K562 (cell line): Measurements from ENCODE around the gene GALR3. TPM values are rescaled to one million over a fixed set of nuclear protein-coding genes. Genes with fewer than 3 reads are reported as not detected.

ENCODE experiments used
- CBX5 ChIP-seq: IDR thresholded peaks from 2 replicates; pipeline ENCODE4 v1.6.1; 2014; ENCODE audit warnings: low read depth, borderline replicate concordance
- CEBPG ChIP-seq, 3 experiments: fragments of 200-800 bp in 1 of 3; sonication (Bioruptor generic) in 1 of 3; sonication (generic) in 1 of 3; formaldehyde crosslinking in 1 of 3; IDR thresholded peaks in 2 of 3; conservative IDR thresholded peaks in 1 of 3; 2 replicates each; pipeline versions ENCODE4 v1.6.1 to v1.8.0; 2016 to 2022; ENCODE audit warnings: missing compliant biosample characterization in 2 of 3, missing genetic modification characterization in 2 of 3, mild to moderate bottlenecking in 1 of 3, missing genetic modification reagents in 1 of 3
- FOXA1 ChIP-seq: fragments of 450-650 bp; IDR thresholded peaks from 2 replicates; pipeline ENCODE4 v1.6.1; 2016; ENCODE audit warnings: mild to moderate bottlenecking, borderline replicate concordance
- MED1 ChIP-seq: sonication (generic); formaldehyde crosslinking; IDR thresholded peaks from 2 replicates; pipeline ENCODE4 v1.8.1; 2023; ENCODE audit warnings: missing genetic modification reagents, borderline replicate concordance
- MEF2A ChIP-seq: IDR thresholded peaks from 2 replicates; pipeline ENCODE4 v1.6.1; 2011; ENCODE audit warnings: low read depth, mild to moderate bottlenecking, low read length, moderate library complexity; ENCODE audit not compliant: control insufficient read depth
- NCOA6 ChIP-seq: fragments of 450-650 bp; IDR thresholded peaks from 2 replicates; pipeline ENCODE4 v1.6.1; 2017; ENCODE audit warnings: mild to moderate bottlenecking
- POLR3A ChIP-seq: IDR thresholded peaks from 2 replicates; pipeline ENCODE4 v1.6.1; 2011; ENCODE audit warnings: borderline replicate concordance, mild to moderate bottlenecking, moderate library complexity; ENCODE audit not compliant: insufficient read length, insufficient read depth; ENCODE audit errors: extremely low read depth
- RBM17 ChIP-seq: fragments of 200-400 bp; formaldehyde crosslinking; IDR thresholded peaks from 2 replicates; pipeline ENCODE4 v1.6.1; 2017; ENCODE audit warnings: low read depth, mild to moderate bottlenecking, low read length, borderline replicate concordance
- SIN3A ChIP-seq, 2 experiments: fragments of 150-350 bp in 1 of 2; IDR thresholded peaks; 2 replicates each; pipeline ENCODE4 v1.6.1; 2011 to 2016; ENCODE audit warnings: borderline replicate concordance in 2 of 2, low read depth in 2 of 2, low read length in 2 of 2, mild to moderate bottlenecking in 2 of 2, moderate library complexity in 2 of 2; ENCODE audit not compliant: control insufficient read depth in 1 of 2
- SLC30A9 ChIP-seq: fragments of 250-450 bp; sonication (Bioruptor Pico); IDR thresholded peaks from 2 replicates; pipeline ENCODE4 v1.8.0; 2022; ENCODE audit warnings: mild to moderate bottlenecking, moderate library complexity
- TBL1XR1 ChIP-seq, 2 experiments: IDR thresholded peaks; 2 replicates each; pipeline ENCODE4 v1.6.1; 2012; ENCODE audit warnings: improper control_type of control experiment in 2 of 2, low read length in 2 of 2, mild to moderate bottlenecking in 1 of 2
- TFAM ChIP-seq: fragments of 250-450 bp; sonication (Bioruptor Pico); conservative IDR thresholded peaks from 2 replicates; pipeline ENCODE4 v1.5.0; 2021; ENCODE audit warnings: mild to moderate bottlenecking, moderate library complexity
- XRCC3 ChIP-seq: fragments of 450-650 bp; IDR thresholded peaks from 2 replicates; pipeline ENCODE4 v1.6.1; 2017; ENCODE audit warnings: mild to moderate bottlenecking, moderate library complexity
- ZBTB8A ChIP-seq: fragments of 450-650 bp; IDR thresholded peaks from 2 replicates; pipeline ENCODE4 v1.6.1; 2018; ENCODE audit warnings: mild to moderate bottlenecking, moderate library complexity; ENCODE audit not compliant: partially characterized antibody
- ZEB2 ChIP-seq: fragments of 450-650 bp; IDR thresholded peaks from 2 replicates; pipeline ENCODE4 v1.6.1; 2016
- ZNF134 ChIP-seq: fragments of 250-450 bp; sonication (Bioruptor Pico); conservative IDR thresholded peaks from 2 replicates; pipeline ENCODE4 v1.4.0; 2020
- ZZZ3 ChIP-seq: fragments of 450-650 bp; IDR thresholded peaks from 2 replicates; pipeline ENCODE4 v1.6.1; 2016; ENCODE audit warnings: antibody characterized with exemption, mild to moderate bottlenecking, moderate library complexity
- polyA plus RNA-seq, 8 experiments: library from polyadenylated mRNA; depleted of rRNA in 4 of 8; stranded (reverse) in 5 of 8; unstranded in 3 of 8; fragments of >200 nt; fragmentation: Nextera tagmentation in 2 of 8; fragmentation: Illumina TruSeq in 1 of 8; extraction: Ambion mirVana in 2 of 8; extraction: Trizol in 1 of 8; gene quantifications; 2 replicates each; pipeline versions ENCODE4 v1.2.1 to v1.2.3, GENCODE V29; 2011 to 2014; ENCODE audit warnings: inconsistent platforms in 1 of 8, missing spikeins in 1 of 8
- total RNA-seq, 7 experiments: library from RNA; depleted of rRNA in 6 of 7; stranded (reverse); fragments of >200 nt in 6 of 7; fragmentation: Illumina TruSeq in 2 of 7; extraction: Trizol in 2 of 7; gene quantifications; 2 replicates each; pipeline versions ENCODE4 v1.2.1 to v1.2.3, GENCODE V29; 2011 to 2021; ENCODE audit warnings: low replicate concordance in 1 of 7
- TF ChIP-seq, protein P1 (sequence below): fragments of 450-650 bp; IDR thresholded peaks from 2 replicates; pipeline ENCODE4 v1.6.1; 2018; ENCODE audit not compliant: partially characterized antibody
- TF ChIP-seq, protein P2 (sequence below): sonication (generic); formaldehyde crosslinking; IDR thresholded peaks from 2 replicates; pipeline ENCODE4 v1.4.0; 2020; ENCODE audit warnings: mild to moderate bottlenecking, missing genetic modification reagents
- TF ChIP-seq, protein P3 (sequence below): fragments of 450-650 bp; conservative IDR thresholded peaks from 2 replicates; pipeline ENCODE4 v1.6.1; 2016; ENCODE audit warnings: missing genetic modification characterization, low read depth, mild to moderate bottlenecking, control low read depth, missing compliant biosample characterization

GALR3 gene
- total and polyA plus RNA-seq, 9 of the 15 experiments (the other 6 are each of a cell fraction or from before 2014, with no cell fraction given) = 0.13 TPM; not detected in 8

DNA sequence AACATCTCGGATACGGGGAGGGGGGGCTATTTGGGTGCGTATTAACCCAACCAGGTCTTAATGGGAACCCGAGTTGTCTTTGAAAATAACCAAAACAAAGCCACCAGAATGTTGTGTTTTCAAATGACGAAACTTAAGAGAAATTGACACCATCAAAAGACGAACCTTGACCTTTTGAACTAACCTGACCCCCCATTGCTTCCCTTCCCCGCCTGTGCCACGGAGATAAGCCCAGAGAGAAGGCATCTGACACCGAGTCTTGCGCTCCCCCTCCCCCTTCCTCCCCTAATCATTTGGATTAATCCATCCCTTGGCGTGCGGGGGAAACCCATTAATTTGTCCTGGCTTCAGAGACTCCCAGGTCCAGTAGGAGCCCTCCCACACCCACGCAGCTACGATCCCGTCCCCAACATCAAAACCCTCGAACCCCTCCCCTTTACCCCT, 20.0 kb upstream of the GALR3 start (continued):
- TF ChIP-seq, protein P1, sequence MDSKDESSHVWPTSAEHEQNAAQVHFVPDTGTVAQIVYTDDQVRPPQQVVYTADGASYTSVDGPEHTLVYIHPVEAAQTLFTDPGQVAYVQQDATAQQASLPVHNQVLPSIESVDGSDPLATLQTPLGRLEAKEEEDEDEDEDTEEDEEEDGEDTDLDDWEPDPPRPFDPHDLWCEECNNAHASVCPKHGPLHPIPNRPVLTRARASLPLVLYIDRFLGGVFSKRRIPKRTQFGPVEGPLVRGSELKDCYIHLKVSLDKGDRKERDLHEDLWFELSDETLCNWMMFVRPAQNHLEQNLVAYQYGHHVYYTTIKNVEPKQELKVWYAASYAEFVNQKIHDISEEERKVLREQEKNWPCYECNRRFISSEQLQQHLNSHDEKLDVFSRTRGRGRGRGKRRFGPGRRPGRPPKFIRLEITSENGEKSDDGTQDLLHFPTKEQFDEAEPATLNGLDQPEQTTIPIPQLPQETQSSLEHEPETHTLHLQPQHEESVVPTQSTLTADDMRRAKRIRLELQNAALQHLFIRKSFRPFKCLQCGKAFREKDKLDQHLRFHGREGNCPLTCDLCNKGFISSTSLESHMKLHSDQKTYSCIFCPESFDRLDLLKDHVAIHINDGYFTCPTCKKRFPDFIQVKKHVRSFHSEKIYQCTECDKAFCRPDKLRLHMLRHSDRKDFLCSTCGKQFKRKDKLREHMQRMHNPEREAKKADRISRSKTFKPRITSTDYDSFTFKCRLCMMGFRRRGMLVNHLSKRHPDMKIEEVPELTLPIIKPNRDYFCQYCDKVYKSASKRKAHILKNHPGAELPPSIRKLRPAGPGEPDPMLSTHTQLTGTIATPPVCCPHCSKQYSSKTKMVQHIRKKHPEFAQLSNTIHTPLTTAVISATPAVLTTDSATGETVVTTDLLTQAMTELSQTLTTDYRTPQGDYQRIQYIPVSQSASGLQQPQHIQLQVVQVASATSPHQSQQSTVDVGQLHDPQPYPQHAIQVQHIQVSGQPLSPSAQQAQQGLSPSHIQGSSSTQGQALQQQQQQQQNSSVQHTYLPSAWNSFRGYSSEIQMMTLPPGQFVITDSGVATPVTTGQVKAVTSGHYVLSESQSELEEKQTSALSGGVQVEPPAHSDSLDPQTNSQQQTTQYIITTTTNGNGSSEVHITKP = peak; percentile 99
- TF ChIP-seq POLR3A = no peak
- TF ChIP-seq MEF2A = no peak
- TF ChIP-seq NCOA6 = peak; percentile 45; the same call in 1 of the 2 replicates
- TF ChIP-seq RBM17 = no peak
- TF ChIP-seq ZZZ3 = no peak
- TF ChIP-seq ZNF134 (CRISPR knock-in tag) = no peak
- TF ChIP-seq ZEB2 = peak; percentile 86
- no peak for TF ChIP-seq FOXA1
- TF ChIP-seq CEBPG (CRISPR knock-in tag; IDR thresholded peaks at IDR 0.05) = peak; percentile 94
- TF ChIP-seq CEBPG (tag; conservative IDR thresholded peaks at IDR 0.05 in 1 of 2, IDR thresholded peaks at IDR 0.05 in 1 of 2) = peak; percentile 32 to 93; a peak in 3 of 4 replicates
- TF ChIP-seq, protein P2, sequence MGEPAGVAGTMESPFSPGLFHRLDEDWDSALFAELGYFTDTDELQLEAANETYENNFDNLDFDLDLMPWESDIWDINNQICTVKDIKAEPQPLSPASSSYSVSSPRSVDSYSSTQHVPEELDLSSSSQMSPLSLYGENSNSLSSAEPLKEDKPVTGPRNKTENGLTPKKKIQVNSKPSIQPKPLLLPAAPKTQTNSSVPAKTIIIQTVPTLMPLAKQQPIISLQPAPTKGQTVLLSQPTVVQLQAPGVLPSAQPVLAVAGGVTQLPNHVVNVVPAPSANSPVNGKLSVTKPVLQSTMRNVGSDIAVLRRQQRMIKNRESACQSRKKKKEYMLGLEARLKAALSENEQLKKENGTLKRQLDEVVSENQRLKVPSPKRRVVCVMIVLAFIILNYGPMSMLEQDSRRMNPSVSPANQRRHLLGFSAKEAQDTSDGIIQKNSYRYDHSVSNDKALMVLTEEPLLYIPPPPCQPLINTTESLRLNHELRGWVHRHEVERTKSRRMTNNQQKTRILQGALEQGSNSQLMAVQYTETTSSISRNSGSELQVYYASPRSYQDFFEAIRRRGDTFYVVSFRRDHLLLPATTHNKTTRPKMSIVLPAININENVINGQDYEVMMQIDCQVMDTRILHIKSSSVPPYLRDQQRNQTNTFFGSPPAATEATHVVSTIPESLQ = no peak
- TF ChIP-seq MED1 (CRISPR knock-in tag) = no peak
- TF ChIP-seq XRCC3 = no peak
- TF ChIP-seq TFAM = no peak
- no peak for TF ChIP-seq ZBTB8A
- no peak for TF ChIP-seq SIN3A (IDR thresholded peaks at IDR 0.05; ENCODE audit: borderline replicate concordance in 2 of 2, control insufficient read depth in 1 of 2, low read depth in 2 of 2, low read length in 2 of 2)
- TF ChIP-seq CBX5 = no peak
- TF ChIP-seq, protein P3, sequence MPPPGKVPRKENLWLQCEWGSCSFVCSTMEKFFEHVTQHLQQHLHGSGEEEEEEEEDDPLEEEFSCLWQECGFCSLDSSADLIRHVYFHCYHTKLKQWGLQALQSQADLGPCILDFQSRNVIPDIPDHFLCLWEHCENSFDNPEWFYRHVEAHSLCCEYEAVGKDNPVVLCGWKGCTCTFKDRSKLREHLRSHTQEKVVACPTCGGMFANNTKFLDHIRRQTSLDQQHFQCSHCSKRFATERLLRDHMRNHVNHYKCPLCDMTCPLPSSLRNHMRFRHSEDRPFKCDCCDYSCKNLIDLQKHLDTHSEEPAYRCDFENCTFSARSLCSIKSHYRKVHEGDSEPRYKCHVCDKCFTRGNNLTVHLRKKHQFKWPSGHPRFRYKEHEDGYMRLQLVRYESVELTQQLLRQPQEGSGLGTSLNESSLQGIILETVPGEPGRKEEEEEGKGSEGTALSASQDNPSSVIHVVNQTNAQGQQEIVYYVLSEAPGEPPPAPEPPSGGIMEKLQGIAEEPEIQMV (tag) = no peak
- no peak for TF ChIP-seq SLC30A9 (CRISPR knock-in tag)
- peak in 1 of 2 experiments; percentile 91; a peak in 2 of 4 replicates for TF ChIP-seq TBL1XR1 (IDR thresholded peaks at IDR 0.05; ENCODE audit: low read length in 2 of 2)
